NB4 (cell line): ENCODE data around the gene CFAP46.

Experiments
- POLR2A ChIP-seq: IDR thresholded peaks from 2 replicates; pipeline ENCODE4 v1.6.1; 2011; ENCODE audit warnings: mild to moderate bottlenecking; ENCODE audit not compliant: insufficient read length; ENCODE audit errors: extremely low read depth
- TF ChIP-seq, protein P1 (sequence below): IDR thresholded peaks from one replicate; pipeline ENCODE4 v1.5.1; 2012; ENCODE audit warnings: low read depth, low read length

DNA sequence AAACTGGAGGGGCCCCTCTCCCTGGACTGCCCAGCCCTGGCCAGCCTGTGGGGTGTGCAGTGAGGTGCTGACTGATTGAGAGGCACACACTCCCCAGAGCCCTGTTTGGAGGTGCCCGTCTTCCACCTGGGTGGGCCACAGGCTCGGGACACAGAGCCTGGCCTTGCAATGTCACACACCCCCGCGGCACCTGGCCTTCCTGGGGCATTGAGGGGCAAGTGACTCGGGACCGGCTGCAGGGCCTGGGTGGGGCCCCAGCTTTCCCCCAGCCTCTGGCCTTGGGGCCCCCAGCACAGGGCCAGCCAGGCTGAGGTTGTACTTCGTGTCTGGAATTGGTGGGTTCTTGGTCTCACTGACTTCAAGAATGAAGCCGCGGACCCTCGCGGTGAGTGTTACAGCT is 142.5 kb downstream of the CFAP46 start:
- TF ChIP-seq, protein P1, sequence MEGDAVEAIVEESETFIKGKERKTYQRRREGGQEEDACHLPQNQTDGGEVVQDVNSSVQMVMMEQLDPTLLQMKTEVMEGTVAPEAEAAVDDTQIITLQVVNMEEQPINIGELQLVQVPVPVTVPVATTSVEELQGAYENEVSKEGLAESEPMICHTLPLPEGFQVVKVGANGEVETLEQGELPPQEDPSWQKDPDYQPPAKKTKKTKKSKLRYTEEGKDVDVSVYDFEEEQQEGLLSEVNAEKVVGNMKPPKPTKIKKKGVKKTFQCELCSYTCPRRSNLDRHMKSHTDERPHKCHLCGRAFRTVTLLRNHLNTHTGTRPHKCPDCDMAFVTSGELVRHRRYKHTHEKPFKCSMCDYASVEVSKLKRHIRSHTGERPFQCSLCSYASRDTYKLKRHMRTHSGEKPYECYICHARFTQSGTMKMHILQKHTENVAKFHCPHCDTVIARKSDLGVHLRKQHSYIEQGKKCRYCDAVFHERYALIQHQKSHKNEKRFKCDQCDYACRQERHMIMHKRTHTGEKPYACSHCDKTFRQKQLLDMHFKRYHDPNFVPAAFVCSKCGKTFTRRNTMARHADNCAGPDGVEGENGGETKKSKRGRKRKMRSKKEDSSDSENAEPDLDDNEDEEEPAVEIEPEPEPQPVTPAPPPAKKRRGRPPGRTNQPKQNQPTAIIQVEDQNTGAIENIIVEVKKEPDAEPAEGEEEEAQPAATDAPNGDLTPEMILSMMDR = no peak
- TF ChIP-seq POLR2A = no peak
